ENCODE results near the gene VASP.

GRCh38 chr19:45475537-45476291 is 31.6 kb upstream of the VASP start:
- no peak for TF ChIP-seq CTCF (IDR thresholded peaks at IDR 0.05)
- no peak for TF ChIP-seq POLR2A (IDR thresholded peaks at IDR 0.05)

Measured in esophagus squamous epithelium (tissue), 4 donors.